ENCODE measurements around the gene MDH2.
A peak's percentile ranks its signal among the peaks of the same experiment; 100 is the strongest.
"Not testable (repeated sequence)": the region's sequence is repeated elsewhere in the genome, so short reads cannot be mapped to it uniquely, and the experiment has no call there.

MDH2 gene

DNA sequence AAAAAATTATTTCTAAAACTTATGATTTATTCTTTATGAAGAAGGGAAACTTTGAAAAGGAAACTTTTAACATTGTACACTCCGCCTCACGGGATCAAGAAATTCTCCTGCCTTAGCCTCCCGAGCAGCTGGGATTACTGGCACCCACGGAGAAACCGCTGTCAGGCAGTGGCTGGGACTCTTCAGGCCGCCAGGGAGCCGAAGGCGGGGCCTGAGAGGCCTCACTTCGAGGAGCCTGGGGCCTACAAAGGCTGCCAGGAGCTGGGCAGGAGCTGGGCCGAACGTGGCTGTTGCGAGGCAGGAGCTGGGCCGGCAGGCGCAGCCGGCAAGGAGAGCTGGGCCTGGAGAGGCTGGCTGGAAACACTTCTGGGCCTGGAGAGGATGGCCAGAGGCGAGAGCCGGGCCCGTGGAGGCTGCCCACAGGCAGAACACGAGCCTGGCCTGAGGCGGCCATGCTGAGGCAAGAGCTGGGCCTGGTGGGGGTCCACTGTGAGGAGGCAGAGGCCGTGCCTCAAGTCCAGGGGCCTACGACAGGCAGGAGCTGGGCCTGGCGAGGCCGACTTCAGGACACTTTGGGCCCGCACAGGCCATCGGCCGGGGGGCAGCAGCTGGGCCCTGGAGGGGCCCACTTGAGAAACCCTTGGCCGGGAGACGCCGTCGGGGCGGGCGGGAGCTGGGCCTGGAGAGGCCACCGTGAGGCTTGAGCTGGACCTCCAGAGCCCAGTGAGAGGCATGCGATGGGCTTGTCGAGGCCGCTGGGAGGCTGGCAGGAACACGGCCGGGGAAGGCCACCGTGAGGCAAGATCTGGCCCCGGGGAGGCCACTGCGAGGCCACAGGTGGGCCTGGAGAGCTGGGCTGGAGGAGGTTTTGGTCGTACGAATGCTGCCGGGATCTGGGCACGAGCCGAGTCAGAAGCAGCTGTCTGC lies 23.7 kb downstream of the MDH2 start:
- no peak for DNase-seq

DNA sequence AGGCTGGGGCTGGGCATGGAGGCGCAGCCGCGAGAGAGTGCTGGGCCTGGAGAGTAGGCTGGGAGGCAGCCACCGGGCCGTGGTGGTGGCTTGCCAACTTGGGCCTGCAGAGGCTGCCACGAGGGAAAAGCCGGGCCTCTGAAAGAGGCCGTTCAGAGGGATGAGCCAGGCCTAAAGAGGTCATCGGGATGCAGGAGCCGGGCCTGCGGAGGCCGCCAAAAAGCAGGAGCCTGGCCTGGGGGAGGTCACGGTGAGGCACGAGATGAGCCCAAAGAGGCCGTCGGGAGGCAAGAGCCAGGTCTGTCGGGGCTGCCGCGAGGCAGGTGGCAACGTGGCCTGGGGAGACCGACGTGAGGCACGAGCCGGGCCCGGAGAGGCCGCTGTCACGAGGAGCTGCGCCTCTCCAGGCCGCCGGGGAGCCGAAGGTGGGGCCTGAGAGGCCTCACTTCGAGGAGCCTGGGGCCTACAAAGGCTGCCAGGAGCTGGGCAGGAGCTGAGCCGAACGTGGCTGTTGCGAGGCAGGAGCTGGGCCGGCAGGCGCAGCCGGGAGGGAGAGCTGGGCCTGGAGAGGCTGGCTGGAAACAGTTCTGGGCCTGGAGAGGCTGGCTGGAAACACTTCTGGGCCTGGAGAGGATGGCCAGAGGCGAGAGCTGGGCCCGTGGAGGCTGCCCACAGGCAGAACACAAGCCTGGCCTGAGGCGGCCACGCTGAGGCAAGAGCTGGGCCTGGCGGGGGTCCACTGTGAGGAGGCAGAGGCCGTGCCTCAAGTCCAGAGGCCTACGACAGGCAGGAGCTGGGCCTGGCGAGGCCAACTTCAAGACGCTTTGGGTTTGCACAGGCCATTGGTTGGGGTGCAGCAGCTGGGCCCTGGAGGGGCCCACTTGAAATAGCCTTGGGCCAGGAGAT lies 24.6 kb downstream of the MDH2 start:
- no peak for DNase-seq

DNA sequence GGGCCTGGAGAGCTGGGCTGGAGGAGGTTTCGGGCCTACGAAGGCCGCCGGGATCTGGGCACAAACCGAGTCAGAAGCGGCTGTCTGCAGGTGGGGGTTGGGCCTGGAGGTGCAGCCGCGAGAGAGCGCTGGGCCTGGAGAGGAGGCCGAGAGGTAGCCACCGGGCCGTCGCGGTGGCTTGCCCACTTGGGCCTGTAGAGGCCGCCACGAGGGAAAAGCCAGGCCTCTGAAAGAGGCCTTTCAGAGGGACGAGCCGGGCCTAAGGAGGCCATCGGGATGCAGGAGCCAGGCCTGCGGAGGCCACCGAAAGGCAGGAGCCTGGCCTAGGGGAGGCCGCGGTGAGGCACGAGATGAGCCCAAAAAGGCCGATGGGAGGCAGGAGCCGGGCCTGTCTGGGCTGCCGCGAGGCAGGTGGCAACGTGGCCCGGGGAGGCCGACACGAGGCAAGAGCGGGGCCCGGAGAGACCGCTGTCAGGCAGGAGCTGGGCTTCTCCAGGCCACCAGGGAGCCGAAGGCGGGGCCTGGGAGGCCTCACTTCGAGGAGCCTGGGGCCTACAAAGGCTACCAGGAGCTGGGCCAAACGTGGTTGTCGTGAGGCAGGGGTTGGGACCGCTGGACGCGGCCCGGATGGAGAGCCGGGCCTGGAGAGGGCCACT lies 25.6 kb downstream of the MDH2 start:
- no peak for DNase-seq

DNA sequence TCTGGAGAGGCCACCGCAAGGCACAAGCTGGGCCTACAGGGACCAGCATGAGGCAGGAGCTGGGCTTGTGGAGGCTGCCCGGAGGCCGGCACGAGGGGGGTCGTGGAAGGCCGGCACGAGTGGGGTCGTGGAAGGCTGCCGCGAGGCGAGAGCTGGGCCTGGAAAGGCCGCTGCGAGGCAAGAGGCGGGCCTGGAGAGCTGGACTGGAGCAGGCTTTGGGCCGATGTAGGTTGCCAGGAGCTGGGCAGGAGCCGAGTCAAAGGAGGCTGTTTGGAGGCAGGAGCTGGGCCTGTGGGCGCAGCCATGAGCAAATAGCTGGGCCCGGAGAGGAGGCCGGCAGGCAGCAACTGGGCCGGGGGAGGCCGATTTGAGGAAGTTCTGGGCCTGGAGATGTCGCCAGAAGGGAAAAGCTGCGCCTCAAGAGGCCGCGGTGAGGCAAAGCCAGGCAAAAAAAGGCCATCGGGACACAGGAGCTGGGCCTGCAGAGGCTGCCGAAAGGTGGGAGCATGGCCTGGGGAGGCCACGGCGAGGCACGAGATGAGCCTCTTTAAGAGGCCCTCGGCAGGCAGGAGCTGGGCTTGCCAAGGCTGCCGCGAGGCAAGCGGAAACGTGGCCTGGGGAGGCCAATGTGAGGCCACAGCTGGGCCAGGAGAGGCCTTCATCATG lies 26.5 kb downstream of the MDH2 start:
- no peak for DNase-seq

DNA sequence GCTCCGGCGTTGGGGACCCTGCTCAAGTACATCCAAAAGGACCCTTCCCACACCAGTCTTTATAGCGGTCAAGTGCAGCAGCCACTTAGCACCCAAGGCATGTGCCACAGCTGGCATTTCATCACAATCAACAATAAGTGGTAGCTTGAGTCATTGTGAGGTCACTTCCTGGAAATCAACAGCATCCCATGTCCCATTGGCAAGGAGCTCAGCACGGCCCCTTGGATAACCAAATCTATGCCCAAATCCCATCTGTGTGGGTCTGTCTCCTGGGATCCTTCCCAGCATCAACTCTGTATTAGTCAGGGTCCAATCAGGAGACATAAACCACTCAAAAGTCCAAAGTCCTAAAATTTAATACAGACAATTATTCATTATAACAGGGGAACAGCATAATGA lies 27.1 kb downstream of the MDH2 start:
- no peak for DNase-seq

DNA sequence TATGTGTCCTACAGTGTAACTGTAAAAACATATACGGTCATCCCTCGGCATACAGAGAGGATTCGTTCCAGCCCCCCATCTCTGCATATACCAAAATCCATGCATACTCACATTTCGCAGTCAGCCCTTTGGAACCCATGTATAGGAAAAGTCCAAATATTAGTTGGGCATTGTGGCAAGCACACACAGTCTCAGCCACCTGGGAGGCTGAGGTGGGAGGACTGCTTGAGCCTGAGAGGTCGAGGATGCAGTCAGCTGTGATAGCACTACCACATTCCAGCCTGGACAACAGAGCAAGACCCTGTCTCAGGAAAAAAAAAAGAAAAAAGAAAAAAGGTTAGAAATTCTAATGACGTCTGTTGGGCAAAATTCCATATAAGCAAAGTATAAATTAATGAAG lies 29.1 kb downstream of the MDH2 start:
- no peak for DNase-seq

DNA sequence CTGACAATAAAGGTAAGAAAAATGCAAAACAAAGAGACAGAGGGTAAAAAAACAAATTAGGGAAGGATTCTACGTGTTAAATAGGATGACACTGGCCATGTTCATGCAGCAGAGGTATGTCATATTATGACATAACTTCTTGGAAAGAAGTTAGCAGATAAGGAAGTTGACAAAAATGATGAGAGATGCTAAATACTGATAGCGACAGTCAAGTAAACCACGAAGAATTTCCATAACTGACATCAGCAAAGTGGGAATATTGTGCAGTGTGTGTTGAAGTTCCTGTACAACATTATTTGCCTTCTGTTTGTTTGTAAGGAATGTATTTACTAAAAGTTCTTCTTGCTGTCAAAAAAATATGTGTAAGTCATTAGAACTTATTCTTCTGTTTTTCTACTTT lies 29.5 kb downstream of the MDH2 start:
- DNase-seq: no peak

DNA sequence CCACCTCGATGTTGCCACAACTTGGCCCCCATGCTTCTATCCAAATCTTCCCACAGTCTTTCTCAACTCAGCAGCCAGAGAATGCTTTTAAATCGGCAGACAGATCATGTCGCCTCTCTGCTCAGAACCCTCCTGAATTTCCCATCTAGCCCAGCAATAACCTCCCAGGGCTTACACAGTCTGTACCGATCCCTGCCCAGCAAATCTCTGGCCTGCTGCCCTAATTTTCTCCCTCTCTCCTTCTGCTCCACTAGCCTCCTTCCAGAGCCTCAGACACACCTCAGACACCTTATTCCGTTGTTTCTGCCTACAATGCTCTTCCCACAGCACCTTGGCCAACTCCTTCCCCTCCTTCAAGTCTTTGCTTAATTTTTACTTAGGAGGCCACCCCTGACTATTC lies 32.3 kb downstream of the MDH2 start:
- DNase-seq: no peak

DNA sequence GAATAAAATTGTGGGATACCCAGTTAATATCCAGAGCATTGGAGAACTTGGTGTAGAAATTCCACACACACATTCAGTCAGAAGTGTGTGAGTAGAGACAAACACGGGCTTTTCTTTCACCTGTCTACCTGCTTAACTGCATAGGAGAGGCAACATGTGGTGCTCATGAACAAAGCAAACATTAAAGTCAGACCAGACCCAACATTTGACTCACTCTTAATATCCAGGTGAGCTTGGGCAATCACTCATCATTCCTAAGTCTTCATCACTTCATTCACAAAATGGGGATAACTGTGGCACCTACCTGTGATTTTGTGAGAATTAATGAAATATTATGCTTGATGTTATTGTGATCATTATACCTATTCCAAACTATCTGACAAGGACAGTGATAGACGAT lies 36.2 kb downstream of the MDH2 start:
- not testable (repeated sequence) for DNase-seq

DNA sequence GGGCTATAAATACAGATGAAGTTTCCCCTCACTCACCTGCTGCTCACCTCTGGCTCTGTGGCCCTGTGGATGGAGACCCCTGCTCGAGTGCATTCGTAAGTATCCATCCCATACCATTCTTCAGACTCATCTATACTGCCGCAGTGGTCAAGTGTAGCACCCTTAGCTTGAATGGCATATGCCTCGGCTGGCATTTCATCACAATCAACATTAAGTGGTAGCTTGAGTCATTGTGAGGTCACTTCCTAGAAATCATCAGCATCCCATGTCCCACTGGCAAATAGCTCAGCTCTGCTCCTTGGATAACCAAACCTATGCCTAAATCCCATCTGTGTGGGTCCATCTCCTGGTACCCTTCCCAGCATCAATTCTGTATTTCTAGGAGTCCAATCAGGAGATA lies 38.2 kb downstream of the MDH2 start:
- DNase-seq: no peak

DNA sequence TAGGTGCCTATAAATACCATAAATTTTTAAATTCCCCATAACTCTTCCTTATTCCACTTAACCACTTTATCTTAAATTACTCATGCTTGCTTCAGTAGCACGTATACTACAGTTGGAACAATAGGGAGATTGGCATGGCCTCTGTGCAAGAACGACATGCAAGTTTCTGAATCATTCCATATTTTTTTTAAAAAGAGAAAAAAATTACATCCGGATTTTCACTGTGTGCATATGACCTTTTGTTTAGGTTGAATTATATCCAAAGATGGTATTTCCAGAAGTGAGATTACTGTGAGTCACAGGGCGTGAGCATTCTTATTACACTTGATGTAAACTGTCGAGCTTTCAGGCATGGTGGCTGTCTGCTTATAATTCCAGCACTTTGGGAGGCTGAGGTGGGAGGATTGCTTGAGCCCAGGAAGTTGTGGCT lies 39.5 kb downstream of the MDH2 start:
- not testable (repeated sequence) for DNase-seq

DNA sequence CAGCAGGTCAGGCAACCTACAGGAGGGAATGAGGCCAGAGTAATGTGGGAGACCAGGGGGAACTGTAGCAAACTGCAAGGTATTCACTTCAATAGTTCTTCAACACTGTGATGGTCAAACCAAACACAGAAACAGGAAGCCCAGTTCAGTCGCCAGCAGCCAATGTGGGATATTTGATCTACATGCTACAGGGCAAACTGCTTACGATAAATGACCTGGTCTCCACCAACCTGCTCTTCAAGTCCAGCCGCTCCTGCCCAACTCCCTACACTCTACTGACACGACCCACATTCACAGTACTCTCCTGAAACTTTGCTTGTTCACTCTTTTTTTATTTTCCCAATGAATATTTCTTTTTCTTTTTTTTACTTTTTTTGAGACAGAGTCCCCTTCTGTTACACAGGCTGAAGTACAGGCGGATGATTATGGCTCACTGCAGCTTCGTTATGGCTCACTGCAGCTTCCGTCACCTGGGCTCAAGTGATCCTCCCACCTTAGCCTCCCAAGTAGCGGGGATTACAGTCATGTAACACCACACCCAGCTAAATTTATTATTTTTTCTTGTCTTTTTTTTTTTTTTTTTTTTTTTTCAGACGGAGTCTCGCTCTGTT lies 42.1 kb downstream of the MDH2 start:
- DNase-seq: peak; percentile 18

DNA sequence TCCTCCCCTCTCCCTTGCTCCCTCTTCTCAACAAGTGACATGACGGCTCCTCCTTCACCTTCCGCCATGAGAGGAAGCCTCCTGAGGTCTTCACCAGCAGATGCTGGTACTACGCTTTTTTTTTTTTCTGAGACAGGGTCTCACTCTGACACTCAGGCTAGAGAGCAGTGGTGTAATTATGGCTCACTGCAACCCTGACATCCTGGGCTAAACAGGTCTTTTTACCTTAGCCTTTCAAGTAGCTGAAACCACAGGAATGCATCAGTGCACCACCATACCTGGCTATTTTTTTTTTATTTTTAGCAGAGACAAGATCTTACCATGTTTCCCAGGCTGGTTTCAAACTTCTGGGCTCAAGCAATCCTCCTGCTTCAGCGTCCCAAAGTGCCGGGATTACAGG lies 43.6 kb downstream of the MDH2 start:
- DNase-seq: no peak

DNA sequence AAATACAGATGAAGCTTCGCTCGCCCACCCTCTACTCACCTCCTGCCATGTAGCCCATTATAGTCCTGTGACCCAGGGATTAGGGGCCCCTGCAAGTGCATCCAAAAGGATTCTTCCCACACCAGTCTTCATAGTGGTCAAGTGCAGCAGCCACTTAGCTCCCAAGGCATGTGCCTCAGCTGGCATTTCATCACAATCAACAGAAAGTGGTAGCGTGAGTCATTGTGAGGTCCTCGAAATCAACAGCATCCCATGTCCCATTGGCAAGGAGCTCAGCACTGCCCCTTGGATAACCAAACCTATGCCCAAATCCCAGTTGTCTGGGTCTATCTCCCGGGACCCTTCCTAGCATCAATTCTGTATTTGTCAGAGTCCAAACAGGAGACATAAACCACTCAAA lies 45.6 kb downstream of the MDH2 start:
- not testable (repeated sequence) for DNase-seq

DNA sequence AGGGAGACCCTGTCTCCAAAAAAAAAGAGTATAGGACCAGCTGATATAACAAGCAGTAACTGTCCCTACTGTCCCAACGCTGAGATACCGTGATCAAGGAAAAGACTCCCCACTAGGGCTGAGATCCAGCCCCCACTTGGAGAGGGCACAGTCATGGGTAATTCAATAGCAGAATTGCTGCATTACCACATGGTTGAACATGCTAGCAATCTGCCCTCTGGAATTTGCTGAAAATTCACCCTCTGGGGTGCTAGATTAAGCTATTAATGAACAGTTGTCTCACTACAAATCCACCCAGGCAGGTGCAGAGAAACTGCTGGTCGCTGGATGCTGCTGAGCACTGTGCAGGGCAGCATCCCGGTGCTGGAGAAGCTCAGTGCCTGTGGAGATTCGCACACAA lies 46.4 kb downstream of the MDH2 start:
- not testable (repeated sequence) for DNase-seq

DNA sequence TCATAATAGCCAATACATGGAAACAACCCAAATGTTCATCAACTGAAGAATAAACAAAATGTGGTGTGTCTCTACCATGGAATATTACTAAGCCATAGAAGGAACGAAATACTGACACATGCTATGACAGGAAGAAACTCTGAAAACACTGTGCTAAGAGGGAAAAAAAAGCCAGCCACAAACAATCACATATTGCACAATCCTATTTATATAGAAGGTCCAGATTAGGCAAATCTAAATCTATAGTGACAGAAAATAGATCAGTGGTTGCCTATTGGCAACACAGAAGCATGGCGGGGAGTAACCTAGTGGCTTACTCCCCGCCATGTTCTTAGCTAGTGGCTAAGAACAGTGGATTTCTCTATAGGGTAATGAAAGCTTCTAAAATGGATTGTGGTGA lies 48.0 kb downstream of the MDH2 start:
- DNase-seq: no peak

DNA sequence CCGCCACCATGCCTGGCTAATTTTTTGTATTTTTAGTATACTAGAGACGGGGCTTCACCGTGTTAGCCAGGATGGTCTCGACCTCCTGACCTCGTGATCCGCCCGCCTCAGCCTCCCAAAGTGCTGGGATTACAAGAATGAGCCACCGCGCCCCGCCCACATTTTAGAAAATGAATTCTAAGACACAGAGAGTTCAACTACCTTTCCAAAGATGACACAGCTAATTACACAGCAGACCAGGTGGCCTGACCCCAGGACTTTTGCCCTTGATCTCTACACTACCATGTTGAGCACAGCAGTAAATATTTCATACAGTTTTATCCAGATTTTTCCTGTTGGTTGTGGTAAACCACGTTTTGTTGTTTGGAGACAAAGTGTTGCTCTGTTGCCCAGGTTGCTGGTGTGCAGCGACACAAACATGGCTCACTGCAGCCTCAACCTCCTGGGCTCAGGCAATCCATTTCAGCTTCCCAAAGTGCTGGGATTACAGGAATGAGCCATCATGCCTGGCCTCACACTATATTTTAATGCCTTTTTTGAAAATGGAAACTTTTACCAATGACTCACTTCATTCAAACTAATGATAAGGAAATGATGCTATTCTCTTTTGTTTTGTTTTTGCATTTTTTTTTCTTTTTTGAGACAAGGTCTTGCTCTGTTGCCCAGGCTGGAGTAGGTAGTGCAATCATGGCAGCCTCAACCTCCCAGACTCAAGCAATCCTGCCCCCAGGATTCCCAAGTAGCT lies 54.0 kb downstream of the MDH2 start:
- not testable (repeated sequence) for DNase-seq

DNA sequence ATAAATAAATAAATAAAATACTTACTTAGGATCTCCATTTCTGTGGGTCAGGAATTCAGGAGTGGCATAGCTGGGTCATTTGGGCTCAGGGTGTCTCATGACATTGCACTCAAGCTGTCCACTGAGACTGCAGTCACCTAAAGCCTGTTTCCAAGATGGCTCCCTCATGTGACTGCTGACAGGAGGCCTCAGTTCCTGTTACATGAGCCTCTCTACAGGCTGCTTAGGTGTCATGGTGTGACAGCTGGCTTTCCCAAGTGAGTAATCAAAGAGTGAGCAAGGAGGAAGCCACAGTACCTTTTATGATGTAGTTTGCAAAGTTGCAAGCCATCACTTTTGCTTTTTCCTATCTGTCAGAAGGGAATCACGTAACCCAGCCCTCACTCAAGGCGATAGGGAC lies 55.9 kb downstream of the MDH2 start:
- DNase-seq: not testable (repeated sequence)

DNA sequence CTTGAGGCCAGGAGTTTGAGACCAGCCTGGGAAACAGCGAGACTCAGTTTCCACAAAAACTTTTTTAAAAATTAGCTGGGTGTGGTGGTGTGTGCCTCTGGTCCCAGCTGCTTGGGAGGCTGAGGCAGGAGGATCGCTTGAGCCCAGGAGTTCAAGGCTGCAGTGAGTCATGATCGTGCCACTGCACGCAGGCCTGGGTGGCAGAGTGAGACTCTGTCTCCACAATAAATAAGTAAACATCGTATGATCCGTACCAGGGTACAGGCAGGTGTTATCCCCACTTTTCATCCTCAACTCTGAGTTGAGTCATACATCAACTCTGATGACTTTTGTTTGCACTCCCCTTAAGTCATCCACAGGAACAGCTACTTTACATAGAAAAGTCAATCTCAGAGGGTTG lies 58.2 kb downstream of the MDH2 start:
- not testable (repeated sequence) for DNase-seq

DNA sequence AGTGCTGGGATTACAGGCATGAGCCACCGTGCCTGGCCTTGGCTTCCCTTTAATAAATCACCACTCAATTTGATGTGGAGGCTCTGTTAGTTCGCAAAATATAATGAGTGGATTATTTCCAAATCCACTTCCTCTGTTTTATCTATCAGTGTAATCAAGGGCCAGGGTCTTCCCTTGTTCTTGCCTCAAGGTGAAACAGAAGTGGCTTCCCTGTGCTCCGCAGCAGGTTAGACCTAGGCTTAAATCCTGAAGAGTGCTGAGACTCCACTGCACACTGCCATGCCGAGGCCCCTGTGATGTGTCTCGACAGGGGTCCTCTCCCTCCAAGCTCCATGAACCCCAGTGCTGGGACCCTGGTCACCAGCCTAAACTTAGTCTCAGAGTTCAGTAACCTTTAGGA lies 59.0 kb downstream of the MDH2 start:
- DNase-seq: no peak
